Measurements from ENCODE around the gene IMMP2L.
"Not testable (repeated sequence)": the region's sequence is repeated elsewhere in the genome, so short reads cannot be mapped to it uniquely, and the experiment has no call there.

IMMP2L gene

GRCh38 chr7:110675383-110676103, 886.7 kb downstream of the IMMP2L start:
- DNase-seq, result no peak

DNA sequence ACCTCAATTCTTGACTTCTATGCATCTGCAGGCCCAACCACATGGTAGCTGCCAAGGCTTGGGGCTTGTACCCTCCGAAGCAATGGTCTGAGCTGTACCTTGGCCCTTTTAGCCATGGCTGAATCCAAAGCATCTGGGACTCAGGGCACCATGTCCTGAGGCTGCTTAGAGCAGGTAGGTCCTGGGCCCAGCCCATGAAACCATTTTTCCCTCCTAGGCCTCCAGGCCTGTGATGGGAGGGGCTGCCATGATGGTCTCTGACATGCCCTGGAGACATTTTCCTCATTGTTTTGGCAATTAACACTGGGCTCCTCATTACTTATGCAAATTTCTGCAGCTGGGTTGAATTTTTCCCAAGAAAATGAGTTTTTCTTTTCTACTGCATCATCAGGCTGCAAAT, 889.1 kb downstream of the IMMP2L start:
- no peak for DNase-seq

- DNase-seq, result no peak
These were observed 892.9 kb downstream of the IMMP2L start for GRCh38 chr7:110669410-110669809.

GRCh38 chr7:110664803-110665202, 897.5 kb downstream of the IMMP2L start:
- DNase-seq, result no peak

DNA sequence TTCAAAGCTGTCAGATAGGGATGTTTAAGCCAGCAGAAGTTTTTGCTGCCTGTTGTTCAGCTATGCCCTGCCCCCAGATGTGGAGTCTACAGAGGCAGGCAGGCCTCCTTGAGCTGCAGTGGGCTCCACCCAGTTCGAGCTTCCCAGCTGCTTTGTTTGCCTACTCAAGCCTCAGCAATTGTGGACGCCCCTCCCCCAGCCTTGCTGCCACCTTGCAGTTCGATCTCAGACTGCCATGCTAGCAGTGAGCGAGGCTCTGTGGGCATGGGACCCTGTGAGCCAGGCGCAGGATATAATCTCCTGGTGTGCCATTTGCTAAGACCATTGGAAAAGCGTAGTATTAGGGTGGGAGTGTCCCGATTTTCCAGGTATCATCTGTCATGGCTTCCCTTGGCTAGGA, 901.7 kb downstream of the IMMP2L start:
- DNase-seq, result not testable (repeated sequence)

DNA sequence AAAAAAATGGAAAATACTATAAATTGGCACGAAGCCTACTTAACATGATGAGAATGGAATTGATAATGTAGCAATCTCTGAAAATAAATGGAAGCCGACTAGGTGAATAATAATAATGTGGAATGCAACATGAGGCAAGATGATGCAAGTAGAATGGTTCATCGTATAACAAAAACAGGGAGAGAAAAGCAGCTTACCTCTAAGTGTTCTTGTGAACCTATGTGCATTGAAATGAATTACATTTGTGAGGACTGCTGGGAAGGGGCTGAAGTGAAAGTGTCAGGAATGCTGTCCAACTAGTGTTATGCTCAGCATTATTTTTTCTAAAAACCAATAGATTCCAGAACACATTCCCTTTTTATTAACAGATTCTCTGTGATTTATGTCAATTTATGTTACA, 912.0 kb downstream of the IMMP2L start:
- DNase-seq, result no peak

DNA sequence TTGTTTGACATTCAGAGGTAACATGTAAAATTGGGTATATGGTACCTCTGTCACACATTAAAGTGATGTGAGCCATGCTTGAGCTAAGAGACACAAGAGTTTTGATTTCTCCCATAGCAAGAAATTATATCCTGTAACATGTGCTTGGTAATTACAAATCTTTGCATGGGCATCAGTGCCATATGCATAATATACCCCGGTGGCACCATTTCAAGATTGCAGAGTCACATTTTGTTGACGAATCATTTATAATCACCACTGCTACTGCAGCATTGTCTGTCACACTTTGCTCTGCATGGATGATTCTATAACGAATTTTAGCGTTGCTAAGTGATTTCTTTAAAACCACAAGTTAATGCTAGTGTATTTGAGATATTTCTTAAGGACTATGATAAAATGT, 915.0 kb downstream of the IMMP2L start:
- DNase-seq, result peak; percentile 36

DNA sequence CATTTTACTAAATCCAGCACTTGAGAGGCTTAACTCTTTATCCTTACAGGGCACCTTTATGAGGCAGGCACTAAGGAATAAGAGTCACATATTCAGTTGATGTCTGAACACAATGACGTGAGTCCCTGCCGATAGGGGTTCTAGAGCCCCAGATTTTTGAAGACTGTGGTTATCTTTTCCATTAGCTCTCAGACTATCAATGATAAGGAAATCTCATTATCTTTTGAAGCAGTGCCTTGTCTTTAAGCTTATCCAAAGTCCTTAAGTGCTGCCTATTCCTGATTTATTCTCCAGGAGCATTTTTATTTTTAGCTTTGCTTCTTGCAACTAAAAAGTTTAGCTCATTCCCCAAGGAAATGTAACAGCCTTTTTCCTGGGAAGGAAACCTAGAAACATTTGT, 915.5 kb downstream of the IMMP2L start:
- no peak for DNase-seq

- DNase-seq, result no peak
These were observed 916.7 kb downstream of the IMMP2L start for GRCh38 chr7:110645616-110646015.

DNA sequence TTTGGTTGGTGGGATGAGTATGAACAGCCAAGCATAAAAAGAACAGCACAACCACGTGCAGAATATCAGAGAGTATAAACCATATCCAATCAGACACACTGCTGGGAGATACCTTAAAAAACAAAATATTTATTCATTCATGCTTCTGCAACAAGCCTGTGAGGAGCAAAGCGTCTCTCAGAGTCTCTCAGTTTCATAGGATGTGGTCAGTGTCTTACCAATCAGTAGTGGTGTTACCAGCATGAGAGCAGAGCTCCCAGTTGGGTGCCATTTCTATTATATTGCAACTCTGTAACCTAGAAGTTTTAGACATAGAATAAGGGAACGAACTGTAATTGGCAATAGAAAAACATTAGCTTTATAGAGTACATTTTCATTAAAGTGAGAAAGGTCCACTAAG, 917.2 kb downstream of the IMMP2L start:
- DNase-seq, result no peak

DNA sequence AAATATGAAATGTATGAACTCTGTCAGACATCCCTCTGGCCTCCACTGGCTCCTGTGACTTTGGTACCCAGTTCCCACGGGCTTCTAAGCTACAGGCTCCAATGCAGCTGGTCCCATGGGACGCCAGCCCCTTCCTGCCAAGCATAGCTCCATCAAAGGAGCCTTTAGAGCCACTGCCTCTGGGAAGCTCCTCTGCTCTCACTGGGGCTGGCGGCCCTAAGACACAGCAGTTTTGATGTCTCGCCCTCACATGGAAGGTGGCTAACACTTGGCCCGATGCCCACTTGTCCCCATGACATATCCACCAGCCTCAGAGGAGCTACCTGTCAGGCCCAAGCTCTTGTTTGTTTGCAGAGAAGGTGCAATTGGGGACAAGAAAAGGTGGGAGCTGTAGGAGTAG, 925.0 kb downstream of the IMMP2L start:
- DNase-seq, result no peak

- DNase-seq, result no peak
These were observed 929.0 kb downstream of the IMMP2L start for GRCh38 chr7:110633313-110633712.

DNA sequence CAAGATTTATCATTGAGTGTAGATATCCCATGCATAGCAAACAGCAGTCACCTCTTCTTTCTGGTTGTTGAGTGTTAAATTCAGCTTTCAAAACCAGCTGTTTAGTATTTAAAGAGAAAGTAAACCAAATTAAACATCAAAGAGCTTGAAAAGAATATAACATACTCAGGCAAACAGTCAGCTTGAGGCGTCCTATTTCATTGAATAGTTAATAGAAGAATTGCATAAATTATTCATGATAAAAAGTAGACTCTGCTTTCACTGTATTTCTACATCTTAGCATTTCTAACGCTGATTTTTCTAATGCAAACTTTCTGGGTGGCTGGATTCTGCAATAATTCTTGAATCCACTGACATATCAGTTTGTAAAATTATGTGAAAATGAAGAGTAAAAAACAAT, 935.9 kb downstream of the IMMP2L start:
- no peak for DNase-seq

DNA sequence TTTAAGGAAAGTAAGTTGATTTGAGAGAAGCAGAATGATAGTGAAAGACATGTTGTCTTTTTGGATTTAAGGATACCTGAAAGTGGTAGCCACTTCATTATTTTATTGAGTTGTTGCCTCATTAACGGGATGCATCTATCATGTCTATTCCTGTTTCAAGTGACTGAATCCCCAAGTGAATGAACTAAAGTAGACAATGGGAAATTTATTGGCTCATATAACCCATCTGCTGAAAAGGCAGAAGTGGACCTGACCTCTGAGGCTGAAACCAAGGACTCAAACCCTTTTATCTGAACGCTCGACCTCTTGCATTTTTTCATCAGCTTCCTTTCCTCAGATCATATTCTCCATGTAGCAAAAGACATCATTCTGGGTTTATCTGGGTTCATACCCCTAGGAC, 937.0 kb downstream of the IMMP2L start:
- DNase-seq, result no peak

DNA sequence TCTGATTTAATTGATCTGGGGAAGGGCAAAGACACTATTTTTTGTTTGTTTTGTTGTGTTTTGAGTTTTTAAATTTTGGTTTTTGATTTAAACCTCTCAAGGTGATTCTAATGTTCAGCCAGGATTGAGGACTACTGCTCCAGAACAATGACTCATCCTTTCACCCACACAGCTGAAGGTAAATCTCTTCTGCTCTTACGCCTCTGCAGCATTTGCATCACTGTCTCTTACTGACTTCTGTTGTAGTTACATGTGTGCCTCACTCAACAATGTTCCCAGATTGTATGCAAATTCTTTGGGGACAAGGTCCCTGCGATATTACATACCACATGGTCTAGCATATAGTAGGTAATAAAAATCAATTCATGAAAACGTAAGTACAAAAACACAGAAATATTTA, 938.9 kb downstream of the IMMP2L start:
- DNase-seq, result peak; percentile 25

DNA sequence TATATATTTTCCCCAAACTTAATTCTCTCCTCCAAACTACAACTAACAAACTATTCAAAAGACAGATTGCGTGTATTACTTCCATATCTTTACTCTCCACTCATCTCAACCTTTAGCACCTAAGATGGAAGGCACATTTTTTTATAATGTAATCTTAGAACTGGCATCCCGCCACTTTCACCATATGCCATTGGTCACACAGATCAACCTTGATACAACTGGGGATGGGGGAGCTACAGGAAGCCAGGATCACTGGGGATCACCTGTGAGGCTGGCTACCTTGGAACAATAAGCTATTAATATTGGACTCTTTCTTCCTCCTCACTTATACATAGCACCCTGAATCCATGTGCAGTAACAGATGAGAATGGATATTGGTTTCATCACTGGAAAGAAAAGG, 941.0 kb downstream of the IMMP2L start:
- peak; percentile 88 for DNase-seq

GRCh38 chr7:110620110-110620735, 942.1 kb downstream of the IMMP2L start:
- no peak for DNase-seq
